ENCODE data around the gene INSYN2B. TPM values are rescaled to one million over a fixed set of nuclear protein-coding genes. Genes with fewer than 3 reads are reported as not detected.

The INSYN2B gene
- total RNA-seq, 4 donors from 2014 or later, result not detected

- no peak for DNase-seq
- Histone ChIP-seq H3K9me3 (no peaks in the 10 kb centered on the region), H3K4me1 (no peaks in the 10 kb centered on the region), H3K4me3 (replicated peaks in 1 of 3) (no peak overlapping the region), H3K27ac (no peak overlapping the region), H3K36me3 (no peaks in the 10 kb centered on the region), H3K27me3 (no peaks in the 10 kb centered on the region)
- TF ChIP-seq POLR2A (IDR thresholded peaks at IDR 0.05), result no peak
- intact Hi-C loops (cut with DNase I), result no loop called here
Measured at GRCh38 chr5:169970339-169970738, 10.0 kb downstream of the INSYN2B start.

- Histone ChIP-seq H3K36me3 (no peaks in the 10 kb centered on the region), H3K27ac (no peak overlapping the region), H3K4me1 (no peaks in the 10 kb centered on the region), H3K27me3 (no peaks in the 10 kb centered on the region), H3K4me3 (replicated peaks in 1 of 3) (no peak overlapping the region), H3K9me3 (no peaks in the 10 kb centered on the region)
- DNase-seq, result no peak
- no peak for TF ChIP-seq POLR2A (IDR thresholded peaks at IDR 0.05)
- TF ChIP-seq CTCF (IDR thresholded peaks at IDR 0.05), result no peak
- intact Hi-C loops (cut with DNase I), result no loop called here
- 63 to 66% methylated on average over 5 of the region's 5 CpGs for WGBS, 2 donors
Measured at GRCh38 chr5:169964246-169964645, 16.0 kb downstream of the INSYN2B start.

- Histone ChIP-seq H3K27me3 (no peaks in the 10 kb centered on the region), H3K36me3 (no peaks in the 10 kb centered on the region), H3K27ac (no peak overlapping the region), H3K4me3 (replicated peaks in 1 of 3) (no peak overlapping the region), H3K9me3 (no peaks in the 10 kb centered on the region), H3K4me1 (peaks cover 0 to 13% of the 10 kb centered on the region in 2 donors)
- 91 to 96% methylated on average over 2 of the region's 2 CpGs for WGBS, 2 donors
- TF ChIP-seq CTCF (IDR thresholded peaks at IDR 0.05), result no peak
- no peak for TF ChIP-seq POLR2A (IDR thresholded peaks at IDR 0.05)
- no peak for DNase-seq
- intact Hi-C loops (cut with DNase I), result no loop called here
Measured at GRCh38 chr5:169960659-169961058, 19.6 kb downstream of the INSYN2B start.

GRCh38 chr5:169958278-169958677 lies 22.0 kb downstream of the INSYN2B start:
- WGBS, 2 donors, result 80 to 82% methylated on average over 3 of the region's 3 CpGs
- H3K36me3 ChIP-seq, result no peaks in the 10 kb centered on the region
- DNase-seq, result no peak

GRCh38 chr5:169956756-169957155 lies 23.5 kb downstream of the INSYN2B start:
- Histone ChIP-seq H3K4me3 (replicated peaks in 1 of 3) (no peak overlapping the region), H3K36me3 (no peaks in the 10 kb centered on the region), H3K27ac (no peak overlapping the region), H3K27me3 (no peaks in the 10 kb centered on the region), H3K4me1 (peaks cover 0 to 24% of the 10 kb centered on the region in 2 donors), H3K9me3 (no peaks in the 10 kb centered on the region)
- intact Hi-C loops (cut with DNase I), result no loop called here
- TF ChIP-seq POLR2A (IDR thresholded peaks at IDR 0.05) (no peak), CTCF (IDR thresholded peaks at IDR 0.05) (no peak)
- DNase-seq, result no peak

More at GRCh38 chr5:169958278-169958677, 22.0 kb downstream of the INSYN2B start:
- TF ChIP-seq POLR2A (IDR thresholded peaks at IDR 0.05) (no peak), CTCF (IDR thresholded peaks at IDR 0.05) (no peak)
- Histone ChIP-seq H3K4me3 (replicated peaks in 1 of 3) (no peak overlapping the region), H3K27ac (no peak overlapping the region), H3K27me3 (no peaks in the 10 kb centered on the region), H3K4me1 (peaks cover 0 to 24% of the 10 kb centered on the region in 2 donors), H3K9me3 (no peaks in the 10 kb centered on the region)
- intact Hi-C loops (cut with DNase I), result no loop called here

- Histone ChIP-seq H3K27ac (no peak overlapping the region), H3K27me3 (no peaks in the 10 kb centered on the region), H3K36me3 (no peaks in the 10 kb centered on the region), H3K4me1 (peaks cover 0 to 24% of the 10 kb centered on the region in 2 donors), H3K9me3 (no peaks in the 10 kb centered on the region), H3K4me3 (replicated peaks in 1 of 3) (no peak overlapping the region)
- intact Hi-C loops (cut with DNase I), result no loop called here
- TF ChIP-seq CTCF (IDR thresholded peaks at IDR 0.05) (no peak), POLR2A (IDR thresholded peaks at IDR 0.05) (no peak)
- no peak for DNase-seq
- 39 to 59% methylated on average over 3 of the region's 3 CpGs for WGBS, 2 donors
Measured at GRCh38 chr5:169956126-169956525, 24.2 kb downstream of the INSYN2B start.

Data from thyroid gland (tissue), 4 donors.